ENCODE results near the gene GRID1.

GRID1 gene

DNA sequence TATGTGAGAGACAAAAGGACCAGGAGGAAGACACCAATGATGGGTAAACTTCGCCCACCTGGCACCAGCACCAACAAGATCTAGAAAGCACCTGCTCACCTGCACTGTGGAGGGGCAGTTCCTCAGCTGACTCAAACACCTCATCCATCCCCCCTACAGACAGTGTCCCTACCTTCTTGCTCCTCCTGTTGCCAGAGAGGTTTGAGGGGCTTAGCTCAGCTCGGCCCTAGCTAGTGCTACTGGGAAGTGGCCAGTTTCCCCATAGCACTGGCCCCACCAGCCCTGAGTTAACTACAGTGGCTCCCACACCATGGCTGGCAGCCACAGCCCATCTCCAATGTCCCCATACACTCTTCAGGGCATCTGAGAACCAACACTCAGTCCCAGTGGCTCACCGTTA, 70.8 kb downstream of the GRID1 start:
- in situ Hi-C loops (cut with MboI; ENCODE audit: low sequenced_read_pairs): no loop called here

GRCh38 chr10:86295351-86295750, 71.2 kb downstream of the GRID1 start:
- in situ Hi-C loops (cut with MboI; ENCODE audit: low sequenced_read_pairs): no loop called here

DNA sequence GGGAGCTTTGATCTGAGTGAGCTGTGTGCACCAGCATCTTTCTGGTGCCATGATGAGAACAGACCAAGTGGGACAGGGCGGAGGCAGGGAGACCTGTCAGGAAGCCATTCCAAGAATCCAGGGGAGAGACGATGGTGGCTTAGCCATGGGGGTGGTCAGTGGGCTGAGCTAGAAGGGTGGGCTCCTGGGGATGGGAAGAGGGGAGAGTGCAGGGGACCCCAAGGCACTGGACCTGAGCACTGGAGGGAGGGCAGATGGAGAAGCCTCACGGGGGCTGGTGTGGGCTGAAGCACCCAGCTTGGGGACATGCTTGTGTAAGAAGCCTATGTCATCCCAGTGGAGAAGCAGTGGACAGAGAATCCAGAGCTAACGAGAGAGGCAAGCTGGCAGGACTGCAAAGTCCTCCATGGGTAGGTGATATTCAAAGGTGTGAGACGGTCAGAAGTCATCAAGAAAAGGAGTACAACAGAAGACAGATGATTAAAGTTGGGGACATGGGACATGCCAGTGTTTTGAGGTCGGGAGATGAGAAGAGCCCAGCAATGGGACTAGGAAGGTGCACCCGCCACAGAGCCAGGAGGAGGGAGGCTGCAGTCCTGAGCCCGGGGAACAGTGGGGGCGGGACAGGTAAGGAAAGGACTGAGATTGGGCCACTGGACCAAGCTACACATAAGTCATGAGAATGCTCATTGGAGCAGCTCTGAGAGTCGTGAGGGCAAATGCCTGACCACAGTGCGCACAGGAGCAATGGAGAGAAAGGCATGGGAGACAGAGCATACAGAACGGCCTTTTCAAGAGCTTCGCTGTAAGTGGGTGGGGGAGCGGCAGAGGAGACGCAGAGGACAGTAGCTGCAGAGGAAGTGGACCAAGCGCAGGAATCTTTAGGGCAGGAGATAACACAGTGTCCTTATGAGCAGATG, 72.0 kb downstream of the GRID1 start:
- in situ Hi-C loops (cut with MboI; ENCODE audit: low sequenced_read_pairs): no loop called here

- in situ Hi-C loops (cut with MboI; ENCODE audit: low sequenced_read_pairs): no loop called here
Observed at GRCh38 chr10:86293396-86293791, 73.2 kb downstream of the GRID1 start.

- in situ Hi-C loops (cut with MboI; ENCODE audit: low sequenced_read_pairs): no loop called here
Observed at GRCh38 chr10:86292462-86293395, 73.9 kb downstream of the GRID1 start.

DNA sequence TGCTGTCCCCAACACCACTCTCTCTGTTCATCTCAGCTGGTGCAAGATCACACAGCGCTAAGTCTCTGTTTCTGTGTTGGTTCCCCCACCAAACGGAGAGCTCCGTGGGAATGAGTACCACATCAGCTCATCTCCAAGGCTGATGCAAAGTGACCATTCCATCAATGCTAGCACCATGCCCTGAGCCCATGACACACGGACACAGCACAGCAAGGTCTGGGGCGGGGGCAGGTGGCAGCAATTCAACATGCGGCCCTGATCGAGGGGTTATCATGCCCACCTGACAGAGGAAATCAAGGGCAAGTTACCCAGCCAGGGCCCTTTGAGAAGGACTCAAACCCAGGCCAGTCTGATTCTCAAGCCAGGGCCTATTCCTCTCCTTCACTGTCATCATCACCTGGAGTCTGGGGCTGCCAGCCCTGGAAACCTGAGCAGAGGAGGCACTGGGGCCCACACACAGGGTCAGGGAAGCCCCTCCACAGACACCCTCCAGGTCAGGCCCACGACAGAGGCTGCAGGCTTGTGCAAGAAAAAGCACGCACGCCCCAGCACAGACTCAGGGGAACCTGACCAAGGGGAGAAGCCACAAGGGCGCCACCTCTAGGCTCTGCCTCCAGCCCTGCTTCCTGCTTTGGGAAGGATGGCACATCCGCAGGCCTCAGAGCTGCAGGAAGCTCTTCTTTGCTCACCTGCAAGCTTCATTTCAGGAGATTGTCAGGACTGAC, 74.8 kb downstream of the GRID1 start:
- in situ Hi-C loops (cut with MboI; ENCODE audit: low sequenced_read_pairs): no loop called here

- in situ Hi-C loops (cut with MboI; ENCODE audit: low sequenced_read_pairs): no loop called here
Observed at GRCh38 chr10:86290933-86291615, 75.5 kb downstream of the GRID1 start.

DNA sequence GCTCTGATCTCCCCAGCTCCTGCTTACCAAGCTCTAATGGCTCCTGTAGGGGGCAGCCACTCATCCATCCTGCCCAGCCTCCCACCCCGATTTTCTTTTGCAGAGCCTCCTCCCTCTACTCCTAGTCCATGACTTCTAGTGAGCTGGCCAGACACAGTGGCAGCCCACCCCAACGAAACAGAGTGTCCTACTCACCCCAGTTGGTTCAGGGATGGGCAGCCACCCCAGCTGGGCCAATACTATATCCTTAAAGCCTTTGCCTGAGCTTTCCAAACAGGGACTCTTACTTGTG, 77.1 kb downstream of the GRID1 start:
- in situ Hi-C loops (cut with MboI; ENCODE audit: low sequenced_read_pairs): no loop called here

GRCh38 chr10:86288695-86289576, 77.7 kb downstream of the GRID1 start:
- in situ Hi-C loops (cut with MboI; ENCODE audit: low sequenced_read_pairs): no loop called here

DNA sequence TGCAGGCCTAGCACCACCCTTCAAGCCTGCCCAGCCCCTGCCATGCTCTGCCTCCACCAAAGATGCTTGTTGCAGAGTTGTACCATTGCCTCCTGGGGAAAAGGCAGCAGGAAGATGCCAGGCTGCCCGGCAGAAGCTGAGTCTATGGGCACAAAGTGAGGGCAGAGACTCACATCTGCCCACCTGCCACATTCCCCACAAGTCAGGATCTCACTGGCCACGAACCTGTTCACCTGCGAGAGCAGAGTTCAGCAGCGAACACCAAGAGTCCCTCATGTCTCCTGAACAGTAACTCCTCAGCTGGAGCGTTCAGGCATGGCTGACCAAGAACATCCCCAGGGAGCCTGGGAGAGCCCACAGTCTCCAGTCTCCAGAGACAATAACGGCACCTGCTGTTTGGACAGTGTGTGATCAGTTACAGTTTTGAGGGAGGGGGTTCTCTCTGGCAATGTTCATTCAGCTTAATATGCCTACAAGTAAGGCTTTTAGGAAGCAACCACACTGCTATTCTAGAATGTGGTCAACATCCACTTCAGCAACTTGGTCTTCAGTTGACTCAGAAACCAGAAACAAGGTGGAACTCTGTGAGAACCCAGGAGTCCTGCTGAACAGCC, 78.5 kb downstream of the GRID1 start:
- in situ Hi-C loops (cut with MboI; ENCODE audit: low sequenced_read_pairs): no loop called here

GRCh38 chr10:86287110-86287793, 79.3 kb downstream of the GRID1 start:
- in situ Hi-C loops (cut with MboI; ENCODE audit: low sequenced_read_pairs): no loop called here

- in situ Hi-C loops (cut with MboI; ENCODE audit: low sequenced_read_pairs): no loop called here
Observed at GRCh38 chr10:86286236-86287109, 80.1 kb downstream of the GRID1 start.

DNA sequence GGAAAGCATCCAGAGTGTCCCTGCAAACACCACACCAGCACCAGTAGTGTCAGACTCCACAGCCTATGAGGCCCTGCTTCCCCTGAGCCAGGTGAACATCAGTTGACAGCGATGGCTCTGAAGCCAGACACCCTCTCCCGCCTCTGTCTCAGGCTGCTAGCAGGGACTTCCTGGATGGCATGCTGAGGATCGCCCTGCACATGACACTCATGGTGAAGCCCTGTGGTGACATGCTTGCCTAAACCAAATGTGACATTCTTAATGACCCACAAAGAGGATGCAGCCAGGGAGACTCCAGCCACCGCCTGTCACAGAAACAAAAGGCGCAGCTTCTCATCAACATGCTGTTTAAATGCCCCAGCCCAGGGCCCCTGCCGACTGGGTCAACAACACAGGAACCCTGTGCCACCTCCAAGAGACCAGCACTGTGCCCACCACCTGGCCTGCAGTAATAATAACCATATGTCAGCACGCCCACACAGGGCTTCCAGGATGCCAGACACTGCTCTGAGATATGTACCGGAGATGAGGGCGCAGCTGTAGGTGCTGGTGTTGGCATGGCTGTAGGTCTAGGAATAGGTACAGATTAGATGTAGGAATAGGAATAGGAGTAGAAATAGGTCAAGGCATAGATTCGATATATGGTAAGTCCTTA, 81.3 kb downstream of the GRID1 start:
- in situ Hi-C loops (cut with MboI; ENCODE audit: low sequenced_read_pairs): no loop called here

- in situ Hi-C loops (cut with MboI; ENCODE audit: low sequenced_read_pairs): no loop called here
Observed at GRCh38 chr10:86284355-86285105, 82.1 kb downstream of the GRID1 start.

- in situ Hi-C loops (cut with MboI; ENCODE audit: low sequenced_read_pairs): no loop called here
Observed at GRCh38 chr10:86283466-86284287, 82.9 kb downstream of the GRID1 start.

All from hTERT RPE-1 (cell line).